HFF-Myc (cell line): Measurements from ENCODE around the gene MGAT5.

Experiments used
- DNase-seq: peaks from one replicate; pipeline ENCODE4 v3.0.0-alpha.2; 2011; ENCODE audit warnings: low read depth; ENCODE audit errors: extremely low read depth
- H3K4me3 ChIP-seq: replicated peaks from 2 replicates; pipeline ENCODE4 v1.5.1; 2011; ENCODE audit warnings: low read depth, mild to moderate bottlenecking, control low read depth, low read length
- TF ChIP-seq, protein P1 (sequence below): IDR thresholded peaks from 2 replicates; pipeline ENCODE4 v1.5.1; 2012; ENCODE audit warnings: mild to moderate bottlenecking, low read depth, low read length, control low read depth; ENCODE audit errors: missing control alignments

The MGAT5 gene

DNA sequence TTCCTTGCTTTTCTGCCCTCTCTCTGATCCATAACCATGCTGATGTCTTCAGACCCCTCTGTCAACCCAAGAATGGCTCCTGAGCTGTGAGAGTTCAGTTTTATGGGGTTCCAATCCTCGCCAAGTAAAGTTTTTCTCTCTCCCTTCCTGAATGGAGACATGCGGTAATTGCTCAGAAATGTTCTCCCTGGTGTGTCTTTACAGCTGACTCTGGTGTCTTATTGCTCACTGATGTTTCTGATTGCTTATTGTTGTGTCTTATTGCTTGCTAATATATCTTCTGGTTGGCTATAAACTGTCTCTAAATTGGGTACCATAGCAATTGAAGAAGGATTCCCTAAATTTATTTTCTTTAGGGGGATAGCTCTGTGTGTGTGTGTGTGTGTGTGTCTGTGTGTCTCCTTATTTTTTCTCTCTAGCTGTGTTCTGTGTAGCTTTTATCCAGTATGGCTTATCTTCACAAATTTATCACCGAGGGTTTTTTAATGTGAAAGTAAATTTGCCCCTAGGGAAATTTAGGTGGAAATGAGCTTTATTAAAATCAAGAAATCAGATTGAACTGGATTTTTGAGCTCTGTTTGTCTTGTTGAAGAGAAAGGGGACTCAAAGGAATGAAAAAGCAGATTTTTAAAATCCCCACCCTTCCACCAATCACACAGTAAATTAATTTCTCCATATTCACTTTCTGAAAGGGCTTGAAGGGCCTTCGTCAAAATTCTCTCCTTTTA is 19.5 kb downstream of the MGAT5 start:
- TF ChIP-seq, protein P1, sequence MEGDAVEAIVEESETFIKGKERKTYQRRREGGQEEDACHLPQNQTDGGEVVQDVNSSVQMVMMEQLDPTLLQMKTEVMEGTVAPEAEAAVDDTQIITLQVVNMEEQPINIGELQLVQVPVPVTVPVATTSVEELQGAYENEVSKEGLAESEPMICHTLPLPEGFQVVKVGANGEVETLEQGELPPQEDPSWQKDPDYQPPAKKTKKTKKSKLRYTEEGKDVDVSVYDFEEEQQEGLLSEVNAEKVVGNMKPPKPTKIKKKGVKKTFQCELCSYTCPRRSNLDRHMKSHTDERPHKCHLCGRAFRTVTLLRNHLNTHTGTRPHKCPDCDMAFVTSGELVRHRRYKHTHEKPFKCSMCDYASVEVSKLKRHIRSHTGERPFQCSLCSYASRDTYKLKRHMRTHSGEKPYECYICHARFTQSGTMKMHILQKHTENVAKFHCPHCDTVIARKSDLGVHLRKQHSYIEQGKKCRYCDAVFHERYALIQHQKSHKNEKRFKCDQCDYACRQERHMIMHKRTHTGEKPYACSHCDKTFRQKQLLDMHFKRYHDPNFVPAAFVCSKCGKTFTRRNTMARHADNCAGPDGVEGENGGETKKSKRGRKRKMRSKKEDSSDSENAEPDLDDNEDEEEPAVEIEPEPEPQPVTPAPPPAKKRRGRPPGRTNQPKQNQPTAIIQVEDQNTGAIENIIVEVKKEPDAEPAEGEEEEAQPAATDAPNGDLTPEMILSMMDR = no peak
- DNase-seq = no peak
- no peak overlapping the region for H3K4me3 ChIP-seq

DNA sequence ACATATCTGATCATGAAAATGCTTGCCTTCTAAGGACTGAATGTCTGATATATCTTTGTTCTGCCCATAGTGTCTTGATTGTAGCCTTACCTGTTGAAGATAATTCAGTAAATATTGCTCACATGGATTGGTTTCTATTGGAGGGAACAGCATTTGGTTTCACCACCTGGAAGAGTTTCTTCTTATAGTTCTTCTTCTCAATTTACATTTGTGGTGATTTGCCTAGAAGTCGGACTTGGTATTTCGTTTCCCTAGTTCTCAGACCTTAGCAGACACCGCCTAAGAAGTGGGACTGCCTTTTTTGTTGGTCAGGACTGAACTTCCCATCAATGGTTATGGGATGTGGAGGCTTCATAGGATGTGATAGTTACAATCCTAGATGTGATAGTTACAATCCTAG is 20.2 kb downstream of the MGAT5 start:
- TF ChIP-seq, protein P1 = no peak
- no peak for DNase-seq
- H3K4me3 ChIP-seq = no peak overlapping the region

DNA sequence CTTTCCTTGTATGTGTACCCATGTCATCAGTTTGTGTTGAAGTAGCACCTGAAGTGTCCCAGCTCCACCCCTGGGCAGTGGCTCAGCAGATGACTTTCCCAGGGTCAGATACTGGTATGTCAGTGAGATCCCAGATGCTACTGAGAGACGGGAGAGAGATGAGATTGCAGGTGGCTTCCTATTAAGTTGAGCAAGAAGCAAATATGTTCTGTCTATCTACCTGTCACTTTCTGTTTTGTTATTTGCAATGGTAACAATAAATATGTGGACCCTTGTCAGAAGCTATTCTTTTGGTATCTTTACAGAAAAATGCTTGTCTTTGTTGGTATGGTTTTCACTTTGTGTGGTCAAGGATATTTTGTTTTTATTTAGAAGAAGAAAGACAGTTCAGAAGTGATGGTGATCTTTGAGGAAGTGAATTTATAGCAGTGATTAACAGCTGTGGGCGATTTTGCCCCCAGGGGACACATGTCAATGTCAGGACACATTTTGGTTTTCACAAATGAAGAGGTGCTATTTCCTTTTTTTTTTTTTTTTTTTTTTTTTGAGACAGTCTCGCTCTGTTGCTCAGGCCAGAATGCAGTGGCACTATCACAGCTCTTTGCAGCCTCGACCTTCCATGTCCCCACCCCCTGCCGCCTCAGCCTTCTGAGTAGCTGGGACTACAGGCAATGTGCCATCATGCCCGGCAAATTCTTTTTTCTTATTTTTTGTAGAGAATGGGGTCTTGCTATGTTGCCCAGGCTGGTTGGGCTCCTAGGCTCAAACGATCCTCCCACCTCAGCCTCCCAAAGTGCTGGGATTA is 21.4 kb downstream of the MGAT5 start:
- no peak overlapping the region for H3K4me3 ChIP-seq
- no peak for DNase-seq
- TF ChIP-seq, protein P1 = no peak

DNA sequence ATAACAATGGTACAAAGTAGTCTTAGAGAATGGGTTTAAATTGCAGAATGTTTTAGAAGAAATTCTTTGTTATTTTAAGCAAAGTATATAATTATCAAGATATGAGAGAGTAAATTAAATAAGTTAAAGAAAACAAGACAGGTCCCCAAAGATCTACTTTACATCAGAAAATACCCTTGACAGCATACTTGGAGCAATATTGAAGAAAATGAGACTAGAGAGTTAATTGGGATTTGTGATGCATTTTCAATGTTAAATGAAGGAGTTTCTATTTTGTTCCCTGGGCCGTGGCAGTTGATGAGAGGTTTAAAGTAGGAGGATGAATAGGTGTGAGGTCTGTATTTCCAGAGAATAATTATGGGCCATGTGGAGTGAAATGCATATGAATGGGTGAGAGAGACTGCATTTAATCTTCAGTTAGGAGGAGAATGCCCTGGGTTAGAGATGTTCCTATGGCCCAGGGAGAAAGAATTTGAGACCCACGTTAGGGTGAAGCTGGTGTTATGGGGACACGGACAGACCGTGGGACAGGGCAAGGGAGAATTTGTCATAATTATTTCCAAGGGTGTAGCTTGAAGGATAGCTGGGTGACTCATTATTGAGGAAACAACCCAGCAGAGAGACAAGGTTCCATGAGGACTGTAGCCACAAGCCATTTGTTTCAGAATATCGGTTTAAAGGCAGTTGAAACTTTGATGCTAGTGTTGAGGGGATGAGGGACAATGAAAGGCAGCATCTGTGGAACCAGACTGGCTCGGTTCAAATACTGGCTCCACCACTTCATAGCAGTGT is 22.7 kb downstream of the MGAT5 start:
- DNase-seq = no peak
- TF ChIP-seq, protein P1 = no peak
- H3K4me3 ChIP-seq = no peak overlapping the region

DNA sequence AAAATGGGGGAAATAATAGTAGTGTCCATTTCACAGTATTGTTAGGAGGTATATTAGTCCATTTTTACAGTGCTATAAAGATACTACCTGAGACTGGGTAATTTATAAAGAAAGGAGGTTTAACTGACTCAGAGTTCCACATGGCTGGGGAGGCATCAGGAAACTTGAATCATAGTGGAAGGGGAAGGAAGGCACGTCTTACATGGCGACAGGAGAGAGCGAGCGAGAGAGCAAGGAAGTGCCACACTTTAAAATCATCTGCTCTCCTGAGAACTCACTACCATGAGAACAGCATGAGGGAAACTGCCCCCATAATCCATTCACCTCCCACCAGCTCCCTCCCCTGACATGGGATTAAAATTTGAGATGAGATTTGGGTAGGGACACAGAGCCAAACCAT is 23.4 kb downstream of the MGAT5 start:
- DNase-seq = no peak
- TF ChIP-seq, protein P1 = no peak
- H3K4me3 ChIP-seq = no peak overlapping the region

DNA sequence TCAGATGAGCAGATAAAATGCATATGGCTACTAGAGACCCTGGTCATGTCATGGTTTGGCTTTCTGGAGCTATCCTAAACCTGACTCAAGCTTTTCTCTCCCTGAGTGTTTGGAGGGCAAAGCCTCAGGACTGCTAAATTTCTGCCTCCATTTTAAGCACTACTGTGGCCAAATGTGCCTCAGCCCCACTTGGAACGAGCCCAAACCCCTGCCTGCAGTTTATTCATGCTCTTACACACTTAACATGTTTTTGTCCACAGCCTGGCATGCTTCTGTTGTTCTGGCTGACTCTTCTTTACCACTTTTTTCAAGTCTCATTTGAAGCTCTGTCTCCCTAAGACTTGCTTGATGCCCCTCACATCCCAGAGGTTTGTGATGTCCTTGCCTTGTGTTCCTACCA is 24.7 kb downstream of the MGAT5 start:
- TF ChIP-seq, protein P1 = no peak
- no peak for DNase-seq
- H3K4me3 ChIP-seq = no peak overlapping the region
